Lung (tissue), 12 donors: ENCODE results near the gene ROCK2. TPM values are rescaled to one million over a fixed set of nuclear protein-coding genes. Genes with fewer than 3 reads are reported as not detected.

Experiments used
- ATAC-seq: fragments of 200-7000 bp; cut with Tn5 transposase; one replicate; pipeline ENCODE4 v1.9.1; 2020; ENCODE audit warnings: moderate number of reproducible peaks; ENCODE audit not compliant: insufficient read depth, low FRiP score
- DNase-seq, 3 donors: peaks; one replicate each; pipeline ENCODE4 v3.0.0-alpha.2; 2013 to 2017
- H3K27ac ChIP-seq, 2 donors: one replicate each; pipeline ENCODE4 v1.5.1; 2013; ENCODE audit warnings: mild to moderate bottlenecking in 2 of 2, moderate library complexity in 2 of 2, control low read depth in 1 of 2, inconsistent platforms in 1 of 2, low read depth in 1 of 2, low read length in 1 of 2
- H3K27me3 ChIP-seq, 3 donors: one replicate each; pipeline ENCODE4 v1.5.1; 2013; ENCODE audit warnings: low read length in 2 of 3; ENCODE audit not compliant: control insufficient read depth in 3 of 3, insufficient read depth in 3 of 3
- H3K36me3 ChIP-seq, 4 donors: one replicate each; pipeline ENCODE4 v1.5.1; 2013; ENCODE audit warnings: low read length in 4 of 4, mild to moderate bottlenecking in 1 of 4, moderate library complexity in 1 of 4; ENCODE audit not compliant: control insufficient read depth in 4 of 4, insufficient read depth in 4 of 4
- H3K4me1 ChIP-seq, 5 donors: one replicate each; pipeline ENCODE4 v1.5.1; 2013; ENCODE audit warnings: low read length in 5 of 5, mild to moderate bottlenecking in 2 of 5, moderate library complexity in 1 of 5; ENCODE audit not compliant: control insufficient read depth in 5 of 5, insufficient read depth in 5 of 5
- H3K4me3 ChIP-seq: one replicate; pipeline ENCODE4 v1.5.1; 2013; ENCODE audit warnings: mild to moderate bottlenecking, control low read depth, moderate library complexity
- H3K9ac ChIP-seq, 2 donors: one replicate each; pipeline ENCODE4 v1.5.1; 2013; ENCODE audit warnings: low read length in 2 of 2, control low read depth in 1 of 2; ENCODE audit not compliant: insufficient read depth in 1 of 2
- H3K9me3 ChIP-seq, 4 donors: one replicate each; pipeline ENCODE4 v1.5.1; 2013; ENCODE audit warnings: low read length in 3 of 4, mild to moderate bottlenecking in 1 of 4, moderate library complexity in 1 of 4; ENCODE audit not compliant: control insufficient read depth in 4 of 4, insufficient read depth in 3 of 4
- WGBS, 2 donors: extraction: QIAGEN DNeasy Blood & Tissue Kit; methylation state at CpG; one replicate each; pipeline ENCODE4 v1.1.7; 2013; 5-methylcytosine and 5-hydroxymethylcytosine counted together
- polyA plus RNA-seq, 2 donors: library from polyadenylated mRNA; stranded (reverse); fragments of 200-250 nt; gene quantifications; one replicate each; pipeline ENCODE4 v1.2.1, GENCODE V29; 2013
- total RNA-seq, 2 donors: library from RNA; depleted of rRNA in 1 of 2; stranded (reverse); fragments of >200 nt in 1 of 2; gene quantifications; one replicate each; pipeline ENCODE4 v1.2.1, GENCODE V29; 2014 to 2021
- TF ChIP-seq, protein P1 (sequence below): IDR thresholded peaks from 2 replicates; pipeline ENCODE4 v1.5.1; 2012; ENCODE audit warnings: mild to moderate bottlenecking; ENCODE audit errors: control extremely low read depth, extremely low read depth
- donor health status: control.
- donor health status: control.
- donor health status: Bipolar disorder and iron deficiency.
- donor health status: healthy.
- donor health status: DM: yes; HTN: yes; CAD: no.

Gene ROCK2
- total and polyA plus RNA-seq, 4 donors = 8.0 to 103 (median 28.7) TPM

DNA sequence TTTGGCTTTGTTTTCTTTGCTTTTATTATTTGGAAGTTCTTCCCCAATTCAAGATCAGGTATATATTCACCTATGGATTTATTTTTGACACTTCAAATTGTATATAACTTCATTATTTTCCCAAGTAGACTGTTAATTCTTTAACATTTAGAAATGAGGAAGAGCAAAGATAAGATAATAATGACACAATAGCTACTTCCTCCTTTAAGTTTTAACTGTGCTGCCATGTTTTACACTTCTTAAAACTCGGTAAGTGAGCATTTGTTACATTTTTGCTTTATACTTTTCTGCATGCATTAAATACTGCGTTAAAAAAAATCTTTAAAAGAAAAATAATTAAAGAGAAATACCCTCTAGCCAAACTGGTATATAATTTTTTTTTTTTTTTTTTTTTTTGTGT is 156.7 kb downstream of the ROCK2 start:
- TF ChIP-seq, protein P1, sequence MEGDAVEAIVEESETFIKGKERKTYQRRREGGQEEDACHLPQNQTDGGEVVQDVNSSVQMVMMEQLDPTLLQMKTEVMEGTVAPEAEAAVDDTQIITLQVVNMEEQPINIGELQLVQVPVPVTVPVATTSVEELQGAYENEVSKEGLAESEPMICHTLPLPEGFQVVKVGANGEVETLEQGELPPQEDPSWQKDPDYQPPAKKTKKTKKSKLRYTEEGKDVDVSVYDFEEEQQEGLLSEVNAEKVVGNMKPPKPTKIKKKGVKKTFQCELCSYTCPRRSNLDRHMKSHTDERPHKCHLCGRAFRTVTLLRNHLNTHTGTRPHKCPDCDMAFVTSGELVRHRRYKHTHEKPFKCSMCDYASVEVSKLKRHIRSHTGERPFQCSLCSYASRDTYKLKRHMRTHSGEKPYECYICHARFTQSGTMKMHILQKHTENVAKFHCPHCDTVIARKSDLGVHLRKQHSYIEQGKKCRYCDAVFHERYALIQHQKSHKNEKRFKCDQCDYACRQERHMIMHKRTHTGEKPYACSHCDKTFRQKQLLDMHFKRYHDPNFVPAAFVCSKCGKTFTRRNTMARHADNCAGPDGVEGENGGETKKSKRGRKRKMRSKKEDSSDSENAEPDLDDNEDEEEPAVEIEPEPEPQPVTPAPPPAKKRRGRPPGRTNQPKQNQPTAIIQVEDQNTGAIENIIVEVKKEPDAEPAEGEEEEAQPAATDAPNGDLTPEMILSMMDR = no peak
- 52 to 80% methylated on average over 2 of the region's 2 CpGs for WGBS, 2 donors
- no peak for ATAC-seq
- H3K27me3 ChIP-seq = no peaks in the 10 kb centered on the region
- no peak for DNase-seq
- peaks cover 5 to 29% (median 16%) of the 10 kb centered on the region in 4 donors for H3K36me3 ChIP-seq
- no peak overlapping the region for H3K9ac ChIP-seq
- no peak overlapping the region for H3K27ac ChIP-seq
- no peaks in the 10 kb centered on the region for H3K4me1 ChIP-seq
- H3K9me3 ChIP-seq = no peaks in the 10 kb centered on the region
- H3K4me3 ChIP-seq = no peak overlapping the region

DNA sequence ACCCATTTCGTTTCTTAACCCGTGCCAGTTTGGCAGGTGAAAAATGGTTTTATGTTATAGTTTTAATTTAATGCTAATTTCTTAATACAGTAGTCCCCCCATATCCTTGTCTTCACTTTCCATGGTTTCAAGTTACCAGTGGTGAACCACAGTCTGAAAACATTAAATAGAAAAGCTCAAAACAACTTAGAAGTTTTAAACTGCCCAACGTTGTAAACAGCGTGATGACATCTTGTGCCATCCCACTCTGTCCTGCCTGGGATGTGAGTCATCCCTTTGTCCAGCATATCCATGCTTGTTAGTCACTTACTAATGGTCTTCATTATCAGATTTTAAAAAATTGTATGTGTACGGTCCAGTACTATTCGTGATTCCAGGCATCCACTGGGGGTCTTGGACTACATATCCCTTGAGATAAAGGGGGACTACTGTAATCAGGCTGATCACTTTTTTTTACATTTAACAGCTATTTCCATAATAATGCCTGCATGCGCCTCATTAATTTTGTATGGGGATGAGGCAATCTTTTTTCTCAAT is 157.3 kb downstream of the ROCK2 start:
- H3K36me3 ChIP-seq = peaks cover 5 to 26% (median 12%) of the 10 kb centered on the region in 4 donors
- H3K4me3 ChIP-seq = no peak overlapping the region
- H3K27ac ChIP-seq = no peak overlapping the region
- TF ChIP-seq, protein P1 = no peak
- no peak for ATAC-seq
- no peaks in the 10 kb centered on the region for H3K9me3 ChIP-seq
- H3K9ac ChIP-seq = no peak overlapping the region
- DNase-seq = no peak
- no peaks in the 10 kb centered on the region for H3K27me3 ChIP-seq
- WGBS, 2 donors = 87 to 91% methylated on average over 7 of the region's 7 CpGs
- H3K4me1 ChIP-seq = no peaks in the 10 kb centered on the region

DNA sequence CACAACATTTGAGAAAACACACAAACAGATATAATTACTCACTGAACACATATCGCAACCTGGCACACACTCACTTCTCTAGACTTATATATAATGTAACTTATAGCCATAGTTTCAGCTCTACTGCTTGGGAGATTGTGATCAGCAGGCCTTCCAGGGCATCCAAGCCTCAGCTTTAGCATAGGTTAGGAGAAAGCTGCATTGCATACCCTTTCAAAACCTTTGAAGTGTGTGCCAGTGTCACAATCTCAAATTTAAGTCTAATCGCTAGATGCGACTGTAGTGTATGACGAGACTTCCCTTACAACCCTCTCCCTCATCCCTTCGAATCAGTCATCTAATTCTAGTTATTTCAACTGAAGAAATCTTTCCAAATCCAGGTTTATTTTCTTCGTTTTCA is 158.3 kb downstream of the ROCK2 start:
- DNase-seq (no peak), ATAC-seq (no peak)
- Histone ChIP-seq H3K36me3 (peaks cover 7 to 27% (median 14%) of the 10 kb centered on the region in 4 donors), H3K4me3 (no peak overlapping the region), H3K9ac (no peak overlapping the region), H3K27ac (no peak overlapping the region), H3K4me1 (no peaks in the 10 kb centered on the region), H3K27me3 (no peaks in the 10 kb centered on the region), H3K9me3 (no peaks in the 10 kb centered on the region)
- TF ChIP-seq, protein P1 = no peak
- WGBS, 2 donors = 95 to 98% methylated on average over 6 of the region's 6 CpGs

DNA sequence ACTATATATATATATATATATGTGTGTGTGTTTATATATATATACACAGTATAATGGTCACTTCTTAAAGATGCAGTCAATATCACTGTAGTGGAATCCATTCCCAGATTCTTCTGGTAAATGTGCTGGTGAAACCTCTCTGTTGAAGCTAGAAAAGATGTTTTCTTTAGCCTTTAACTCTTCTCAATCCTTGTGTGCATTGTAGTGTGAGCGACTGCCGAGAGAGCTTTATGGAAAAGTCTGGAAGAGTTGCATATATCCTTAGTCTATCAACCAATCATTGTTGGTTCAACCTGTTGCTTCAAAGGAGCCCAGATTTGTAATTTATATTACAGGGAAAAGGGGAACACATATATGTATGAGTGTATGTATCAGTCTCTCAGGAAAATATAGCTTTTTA is 161.5 kb downstream of the ROCK2 start:
- no peak for ATAC-seq
- Histone ChIP-seq H3K9me3 (no peaks in the 10 kb centered on the region), H3K36me3 (peaks cover 9 to 25% (median 10%) of the 10 kb centered on the region in 4 donors), H3K27me3 (no peaks in the 10 kb centered on the region), H3K4me1 (peaks cover 0 to 2% (median 0%) of the 10 kb centered on the region in 5 donors), H3K4me3 (no peak overlapping the region), H3K27ac (no peak overlapping the region), H3K9ac (no peak overlapping the region)
- TF ChIP-seq, protein P1 = no peak
- 91 to 99% methylated on average over 2 of the region's 2 CpGs for WGBS, 2 donors
- no peak for DNase-seq
